Trophoblast cell (in vitro differentiated cells and primary cell): ENCODE data around the gene AIMP1.

Source experiments
- DNase-seq, 2 donors: peaks; one replicate each; pipeline ENCODE4 v3.0.0-alpha.2; 2016
- H2AFZ ChIP-seq: 2 replicates; pipeline ENCODE4 v1.6.1; 2013; ENCODE audit warnings: low read length, moderate library complexity, mild to moderate bottlenecking; ENCODE audit not compliant: insufficient read depth, poor library complexity
- H2AK5ac ChIP-seq: 2 replicates; pipeline ENCODE4 v1.6.1; 2013; ENCODE audit warnings: mild to moderate bottlenecking, low read length
- H2BK120ac ChIP-seq: 2 replicates; pipeline ENCODE4 v1.6.1; 2013; ENCODE audit warnings: low read length, mild to moderate bottlenecking, moderate library complexity; ENCODE audit not compliant: insufficient read depth, poor library complexity
- H2BK12ac ChIP-seq: 2 replicates; pipeline ENCODE4 v1.6.1; 2013; ENCODE audit warnings: mild to moderate bottlenecking, low read length, moderate library complexity
- H2BK5ac ChIP-seq: 2 replicates; pipeline ENCODE4 v1.6.1; 2013; ENCODE audit warnings: low read length, low read depth, moderate library complexity, mild to moderate bottlenecking; ENCODE audit not compliant: poor library complexity
- H3K14ac ChIP-seq: 2 replicates; pipeline ENCODE4 v1.6.1; 2013; ENCODE audit warnings: mild to moderate bottlenecking, low read length
- H3K18ac ChIP-seq: 2 replicates; pipeline ENCODE4 v1.6.1; 2013; ENCODE audit warnings: mild to moderate bottlenecking, low read length
- H3K23ac ChIP-seq: 2 replicates; pipeline ENCODE4 v1.6.1; 2013; ENCODE audit warnings: low read length
- H3K27ac ChIP-seq: 2 replicates; pipeline ENCODE4 v1.5.1; 2013; ENCODE audit warnings: low read depth, mild to moderate bottlenecking, inconsistent platforms, low read length, moderate library complexity
- H3K27me3 ChIP-seq: 2 replicates; pipeline ENCODE4 v1.6.1; 2013; ENCODE audit warnings: inconsistent platforms, mild to moderate bottlenecking, low read length, moderate library complexity; ENCODE audit not compliant: insufficient read depth
- H3K36me3 ChIP-seq, 2 experiments: 1 replicate in 1 of 2; 2 replicates in 1 of 2; pipeline ENCODE4 v1.6.1; 2013; ENCODE audit warnings: low read length in 2 of 2, mild to moderate bottlenecking in 2 of 2, moderate library complexity in 1 of 2; ENCODE audit not compliant: insufficient read depth in 2 of 2, control insufficient read depth in 1 of 2
- H3K4ac ChIP-seq: 2 replicates; pipeline ENCODE4 v1.6.1; 2013; ENCODE audit warnings: low read depth, mild to moderate bottlenecking, low read length, moderate library complexity
- H3K4me1 ChIP-seq, 2 experiments: 1 replicate in 1 of 2; 2 replicates in 1 of 2; pipeline ENCODE4 v1.6.1; 2013; ENCODE audit warnings: low read length in 2 of 2, mild to moderate bottlenecking in 2 of 2, moderate library complexity in 1 of 2; ENCODE audit not compliant: insufficient read depth in 2 of 2, control insufficient read depth in 1 of 2
- H3K4me2 ChIP-seq: 2 replicates; pipeline ENCODE4 v1.6.1; 2013; ENCODE audit warnings: inconsistent platforms, mild to moderate bottlenecking, low read length, moderate library complexity
- H3K4me3 ChIP-seq: 2 replicates; pipeline ENCODE4 v1.5.1; 2013; ENCODE audit warnings: mild to moderate bottlenecking, low read depth, low read length, inconsistent platforms
- H3K79me1 ChIP-seq: one replicate; pipeline ENCODE4 v1.6.1; 2013; ENCODE audit warnings: low read length
- H3K79me2 ChIP-seq: 2 replicates; pipeline ENCODE4 v1.6.1; 2013; ENCODE audit warnings: low read length, mild to moderate bottlenecking; ENCODE audit not compliant: control insufficient read depth, insufficient read depth, poor library complexity
- H3K9ac ChIP-seq: 2 replicates; pipeline ENCODE4 v1.6.1; 2013; ENCODE audit warnings: mild to moderate bottlenecking, low read length
- H3K9me3 ChIP-seq: 2 replicates; pipeline ENCODE4 v1.6.1; 2013; ENCODE audit warnings: low read depth, mild to moderate bottlenecking, control low read depth, inconsistent platforms, low read length; ENCODE audit not compliant: insufficient read depth
- H4K12ac ChIP-seq: 2 replicates; pipeline ENCODE4 v1.6.1; 2013; ENCODE audit warnings: low read depth, mild to moderate bottlenecking, low read length, moderate library complexity
- H4K8ac ChIP-seq: 2 replicates; pipeline ENCODE4 v1.6.1; 2013; ENCODE audit warnings: low read depth, mild to moderate bottlenecking, low read length, moderate library complexity
- H4K91ac ChIP-seq: one replicate; pipeline ENCODE4 v1.6.1; 2013; ENCODE audit warnings: low read depth, mild to moderate bottlenecking, low read length, moderate library complexity
- WGBS: extraction: QIAGEN DNeasy Blood & Tissue Kit; methylation state at CpG from one replicate; pipeline ENCODE4 v1.1.7; 2013; ENCODE audit warnings: missing lambda C conversion rate; ENCODE audit not compliant: insufficient read length, insufficient coverage; ENCODE audit errors: extremely low coverage; 5-methylcytosine and 5-hydroxymethylcytosine counted together

The AIMP1 gene

DNA sequence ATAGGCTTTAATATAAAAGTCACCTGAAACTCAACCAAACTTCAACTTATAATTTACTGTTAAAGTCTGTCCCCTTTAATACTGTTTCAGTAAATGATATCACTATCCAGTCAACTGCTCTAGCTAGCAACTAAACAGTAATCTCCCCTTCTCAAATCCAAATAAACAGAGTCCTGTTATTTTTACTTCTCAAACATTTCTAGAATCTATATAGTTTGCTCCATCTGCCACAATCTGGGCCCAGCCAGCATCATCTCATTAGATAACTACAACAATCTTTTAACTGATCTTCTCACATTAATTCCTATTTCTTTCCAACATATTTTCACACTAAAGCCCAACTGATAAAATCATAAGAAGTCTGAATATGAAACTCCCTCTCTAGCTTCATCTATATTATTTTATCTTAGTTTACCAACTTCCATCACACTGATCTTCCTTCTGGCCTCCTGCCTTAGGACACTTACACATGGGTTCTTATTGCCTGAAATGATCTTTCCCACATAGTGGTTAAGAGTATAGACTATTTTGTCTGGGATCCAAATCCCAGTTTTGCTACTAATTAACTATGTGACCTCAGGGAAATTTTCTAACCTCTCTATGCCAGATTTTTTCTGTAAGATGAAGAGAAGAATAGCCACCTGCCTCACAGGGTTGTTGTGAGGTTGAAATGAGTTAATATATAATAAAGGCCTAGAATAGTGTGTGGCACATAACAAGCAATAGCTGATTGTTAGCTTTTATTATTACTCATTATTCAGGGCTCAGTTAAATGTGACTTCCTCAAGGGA is 18.9 kb upstream of the AIMP1 start:
- Histone ChIP-seq H4K91ac (no peak overlapping the region), H4K8ac (no peak overlapping the region)

DNA sequence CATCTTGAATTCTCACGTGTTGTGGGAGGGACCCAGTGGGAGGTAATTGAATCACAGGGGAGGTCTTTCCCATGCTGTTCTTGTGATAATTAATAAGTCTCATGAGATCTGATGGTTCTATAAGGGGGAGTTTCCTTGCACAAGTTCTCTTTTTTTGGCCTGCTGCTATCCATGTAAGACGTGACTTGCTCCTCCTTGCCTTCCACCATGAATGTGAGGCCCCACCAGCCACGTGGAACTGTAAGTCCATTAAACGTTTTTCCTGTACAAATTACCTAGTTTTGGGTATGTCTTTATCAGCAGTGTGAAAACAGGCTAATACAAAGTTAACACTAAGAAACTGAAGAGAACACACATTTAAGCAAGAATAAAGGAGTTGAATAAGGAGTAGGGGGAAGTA is 16.4 kb upstream of the AIMP1 start:
- H3K4me2 ChIP-seq, result no peak overlapping the region
- WGBS, result no CpG with 5 or more reads among the region's 4 CpGs
- no peak overlapping the region for H3K27ac ChIP-seq
- no peak overlapping the region for H4K91ac ChIP-seq
- H3K36me3 ChIP-seq, result peaks cover 3 to 4% of the 10 kb centered on the region in 2 experiments
- H4K12ac ChIP-seq, result no peak overlapping the region
- H3K14ac ChIP-seq, result no peak overlapping the region
- H2AK5ac ChIP-seq, result no peak overlapping the region
- DNase-seq, result no peak
- no peak overlapping the region for H3K23ac ChIP-seq
- H3K27me3 ChIP-seq, result no peaks in the 10 kb centered on the region
- no peak overlapping the region for H3K4ac ChIP-seq
- no peak overlapping the region for H2BK5ac ChIP-seq
- no peak overlapping the region for H3K4me3 ChIP-seq
- no peak overlapping the region for H3K18ac ChIP-seq
- H3K9me3 ChIP-seq, result no peaks in the 10 kb centered on the region
- no peaks in the 10 kb centered on the region for H3K79me2 ChIP-seq
- H3K4me1 ChIP-seq, result no peaks in the 10 kb centered on the region
- no peak overlapping the region for H2BK12ac ChIP-seq
- no peak overlapping the region for H2BK120ac ChIP-seq
- no peak overlapping the region for H4K8ac ChIP-seq
- no peaks in the 10 kb centered on the region for H3K79me1 ChIP-seq
- no peak overlapping the region for H3K9ac ChIP-seq
- H2AFZ ChIP-seq, result no peak overlapping the region

More for the DNA sequence above, 18.9 kb upstream of the AIMP1 start:
- Histone ChIP-seq H3K9ac (no peak overlapping the region), H2BK120ac (no peak overlapping the region), H3K14ac (no peak overlapping the region), H2BK5ac (no peak overlapping the region), H2AFZ (no peak overlapping the region), H3K23ac (no peak overlapping the region), H3K79me2 (no peaks in the 10 kb centered on the region), H3K27ac (no peak overlapping the region), H2BK12ac (no peak overlapping the region), H3K4me3 (no peak overlapping the region), H3K4me2 (no peak overlapping the region), H2AK5ac (no peak overlapping the region), H3K27me3 (no peaks in the 10 kb centered on the region), H3K4me1 (no peaks in the 10 kb centered on the region), H3K4ac (no peak overlapping the region), H3K79me1 (no peaks in the 10 kb centered on the region), H3K18ac (no peak overlapping the region), H3K9me3 (no peaks in the 10 kb centered on the region), H4K12ac (no peak overlapping the region), H3K36me3 (peaks cover 7 to 8% of the 10 kb centered on the region in 2 experiments)
- no peak for DNase-seq

- Histone ChIP-seq H3K4me2 (no peak overlapping the region), H3K18ac (no peak overlapping the region), H3K4me1 (peaks cover 2% of the 10 kb centered on the region in 2 experiments), H3K23ac (no peak overlapping the region), H3K4ac (no peak overlapping the region), H3K27me3 (no peaks in the 10 kb centered on the region), H4K8ac (no peak overlapping the region), H3K79me2 (no peaks in the 10 kb centered on the region), H4K12ac (no peak overlapping the region), H3K79me1 (no peaks in the 10 kb centered on the region), H3K27ac (no peak overlapping the region), H3K36me3 (peaks cover 3 to 4% of the 10 kb centered on the region in 2 experiments), H2AK5ac (no peak overlapping the region), H4K91ac (no peak overlapping the region), H2BK5ac (no peak overlapping the region), H2AFZ (no peak overlapping the region), H3K4me3 (no peak overlapping the region), H3K9me3 (no peaks in the 10 kb centered on the region), H3K9ac (no peak overlapping the region), H2BK120ac (no peak overlapping the region), H3K14ac (no peak overlapping the region), H2BK12ac (no peak overlapping the region)
- WGBS, result no CpG with 5 or more reads among the region's 2 CpGs
- DNase-seq, result peak in 1 of 2 donors; percentile 12
These were observed 14.8 kb upstream of the AIMP1 start for GRCh38 chr4:106301393-106302061.

GRCh38 chr4:106302062-106302438 is 14.3 kb upstream of the AIMP1 start:
- no CpG with 5 or more reads among the region's 4 CpGs for WGBS

More at GRCh38 chr4:106302062-106302438, 14.3 kb upstream of the AIMP1 start:
- H2BK12ac ChIP-seq, result no peak overlapping the region
- H3K4ac ChIP-seq, result no peak overlapping the region
- H4K91ac ChIP-seq, result no peak overlapping the region
- no peak overlapping the region for H4K8ac ChIP-seq
- no peak overlapping the region for H3K4me2 ChIP-seq
- DNase-seq, result no peak
- no peak overlapping the region for H3K9ac ChIP-seq
- H3K36me3 ChIP-seq, result peaks cover 3 to 4% of the 10 kb centered on the region in 2 experiments
- no peak overlapping the region for H3K14ac ChIP-seq
- no peaks in the 10 kb centered on the region for H3K79me1 ChIP-seq
- H3K9me3 ChIP-seq, result no peaks in the 10 kb centered on the region
- peaks cover 2% of the 10 kb centered on the region in 2 experiments for H3K4me1 ChIP-seq
- no peak overlapping the region for H2BK5ac ChIP-seq
- no peak overlapping the region for H2AFZ ChIP-seq
- no peak overlapping the region for H3K18ac ChIP-seq
- no peak overlapping the region for H3K23ac ChIP-seq
- H2BK120ac ChIP-seq, result no peak overlapping the region
- no peak overlapping the region for H2AK5ac ChIP-seq
- no peak overlapping the region for H4K12ac ChIP-seq
- no peak overlapping the region for H3K27ac ChIP-seq
- H3K27me3 ChIP-seq, result no peaks in the 10 kb centered on the region
- no peak overlapping the region for H3K4me3 ChIP-seq
- no peaks in the 10 kb centered on the region for H3K79me2 ChIP-seq
